Lower leg skin (tissue), 4 donors: ENCODE measurements around the gene RNF212. TPM values are rescaled to one million over a fixed set of nuclear protein-coding genes. Genes with fewer than 3 reads are reported as not detected.

Source experiments
- DNase-seq, 2 donors: peaks; one replicate each; pipeline ENCODE4 v3.0.0-alpha.2; 2019; ENCODE audit warnings: low spot score in 2 of 2
- H3K4me3 ChIP-seq: fragments of 200-600 bp; sonication (generic); 2 replicates; pipeline ENCODE4 v1.5.1; 2017; ENCODE audit warnings: mild to moderate bottlenecking, low read depth; ENCODE audit not compliant: poor library complexity, severe bottlenecking
- POLR2A ChIP-seq, 2 donors: fragments of 450-650 bp; IDR thresholded peaks; one replicate each; pipeline ENCODE4 v1.6.1; 2016 to 2017; ENCODE audit warnings: antibody characterized with exemption in 2 of 2, mild to moderate bottlenecking in 1 of 2, moderate library complexity in 1 of 2
- WGBS, 2 donors: methylation state at CpG; one replicate each; pipeline ENCODE4 v1.1.5; 2018; 5-methylcytosine and 5-hydroxymethylcytosine counted together
- intact Hi-C: fragments of 100-400 bp; cut with DNase I; formaldehyde crosslinking; loops from one replicate; pipeline ENCODE4 v1.15.0; 2023; ENCODE audit warnings: low total_unique reads
- total RNA-seq, 4 donors: library from RNA; depleted of rRNA; stranded (reverse); fragments of >200 nt; gene quantifications; one replicate each; pipeline ENCODE4 v1.1.0, GENCODE V29; 2016
- TF ChIP-seq, protein P1 (sequence below), 3 donors: fragments of 450-650 bp; IDR thresholded peaks; one replicate each; pipeline ENCODE4 v1.5.1; 2016; ENCODE audit warnings: antibody characterized with exemption in 3 of 3, mild to moderate bottlenecking in 3 of 3, moderate library complexity in 2 of 3

Gene RNF212
- total RNA-seq, 4 donors from 2014 or later: 2.9 to 11.8 (median 8.5) TPM

DNA sequence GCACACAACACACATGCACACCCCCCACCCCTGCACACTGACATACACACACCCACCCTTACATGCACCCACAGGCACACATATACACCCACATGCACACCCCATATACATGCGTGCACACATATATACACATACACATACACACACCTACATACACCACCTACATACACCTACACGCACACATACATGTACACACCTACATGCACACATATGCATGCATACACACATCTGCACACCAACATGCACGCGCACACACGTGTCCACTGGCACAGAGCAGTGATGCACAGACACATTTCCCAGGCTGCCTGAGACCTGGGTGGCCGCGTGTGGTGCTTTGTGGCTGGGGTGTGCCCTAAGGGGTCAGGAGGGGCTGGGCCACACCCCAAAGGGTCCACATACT, 70.2 kb downstream of the RNF212 start:
- no peak for TF ChIP-seq POLR2A (IDR thresholded peaks at IDR 0.05)
- TF ChIP-seq, protein P1, sequence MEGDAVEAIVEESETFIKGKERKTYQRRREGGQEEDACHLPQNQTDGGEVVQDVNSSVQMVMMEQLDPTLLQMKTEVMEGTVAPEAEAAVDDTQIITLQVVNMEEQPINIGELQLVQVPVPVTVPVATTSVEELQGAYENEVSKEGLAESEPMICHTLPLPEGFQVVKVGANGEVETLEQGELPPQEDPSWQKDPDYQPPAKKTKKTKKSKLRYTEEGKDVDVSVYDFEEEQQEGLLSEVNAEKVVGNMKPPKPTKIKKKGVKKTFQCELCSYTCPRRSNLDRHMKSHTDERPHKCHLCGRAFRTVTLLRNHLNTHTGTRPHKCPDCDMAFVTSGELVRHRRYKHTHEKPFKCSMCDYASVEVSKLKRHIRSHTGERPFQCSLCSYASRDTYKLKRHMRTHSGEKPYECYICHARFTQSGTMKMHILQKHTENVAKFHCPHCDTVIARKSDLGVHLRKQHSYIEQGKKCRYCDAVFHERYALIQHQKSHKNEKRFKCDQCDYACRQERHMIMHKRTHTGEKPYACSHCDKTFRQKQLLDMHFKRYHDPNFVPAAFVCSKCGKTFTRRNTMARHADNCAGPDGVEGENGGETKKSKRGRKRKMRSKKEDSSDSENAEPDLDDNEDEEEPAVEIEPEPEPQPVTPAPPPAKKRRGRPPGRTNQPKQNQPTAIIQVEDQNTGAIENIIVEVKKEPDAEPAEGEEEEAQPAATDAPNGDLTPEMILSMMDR (IDR thresholded peaks at IDR 0.05): no peak
- no peak overlapping the region for H3K4me3 ChIP-seq
- WGBS, 2 donors: 48 to 62% methylated on average over 7 of the region's 7 CpGs
- intact Hi-C loops: no loop called here
- no peak for DNase-seq

DNA sequence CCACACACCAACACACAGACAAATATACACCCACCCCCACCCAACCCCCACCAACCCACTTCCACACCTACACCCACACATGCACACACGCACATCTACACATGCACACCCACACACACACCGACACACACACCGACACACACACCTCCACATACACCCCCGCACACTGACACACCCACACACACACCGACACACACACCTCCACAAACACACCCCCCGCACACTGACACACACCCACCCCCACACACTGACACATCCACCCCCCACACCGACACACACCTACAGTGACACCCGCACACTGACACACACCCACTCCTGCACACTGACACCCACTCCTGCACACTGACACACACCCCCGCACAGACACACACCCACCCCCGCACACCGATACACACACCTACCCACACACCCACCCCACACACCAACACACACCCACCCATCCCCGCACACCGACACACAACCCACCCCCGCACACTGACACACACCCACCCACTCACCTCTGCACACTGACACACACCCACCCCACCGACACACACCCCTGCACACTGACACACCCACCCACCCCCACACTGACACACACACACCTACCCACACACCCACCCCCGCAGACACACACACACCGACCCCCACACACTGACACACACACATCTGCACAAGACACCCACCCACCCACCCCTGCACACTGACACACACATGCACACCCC, 70.9 kb downstream of the RNF212 start:
- 83 to 91% methylated on average over 17 of the region's 17 CpGs for WGBS, 2 donors
- H3K4me3 ChIP-seq: no peak overlapping the region
- intact Hi-C loops: no loop called here
- no peak for DNase-seq
- no peak for TF ChIP-seq POLR2A (IDR thresholded peaks at IDR 0.05)
- TF ChIP-seq, protein P1 (IDR thresholded peaks at IDR 0.05): no peak

DNA sequence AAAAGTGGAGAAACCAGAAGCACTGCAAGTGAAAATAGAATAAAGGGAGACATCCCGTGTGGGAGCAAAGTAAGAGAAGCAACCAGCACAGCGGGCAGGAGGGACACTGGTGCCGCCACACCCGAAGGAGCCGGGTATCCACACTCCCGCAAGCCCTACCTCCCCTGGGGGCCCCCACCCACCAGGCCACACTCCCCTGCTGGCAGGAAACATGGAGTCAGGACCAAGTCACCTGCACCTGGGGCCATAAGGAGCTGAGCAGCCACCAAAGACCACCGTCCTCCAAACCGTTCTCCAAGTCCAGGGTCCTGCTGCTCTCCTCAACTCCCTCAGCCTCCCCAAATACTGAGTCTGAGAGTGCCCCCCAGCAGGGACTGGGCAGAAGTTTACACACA, 71.4 kb downstream of the RNF212 start:
- no peak overlapping the region for H3K4me3 ChIP-seq
- WGBS, 2 donors: 18 to 34% methylated on average over 8 of the region's 8 CpGs
- DNase-seq: no peak
- intact Hi-C loops: no loop called here
- TF ChIP-seq POLR2A (IDR thresholded peaks at IDR 0.05): no peak
- TF ChIP-seq, protein P1 (IDR thresholded peaks at IDR 0.05): no peak

DNA sequence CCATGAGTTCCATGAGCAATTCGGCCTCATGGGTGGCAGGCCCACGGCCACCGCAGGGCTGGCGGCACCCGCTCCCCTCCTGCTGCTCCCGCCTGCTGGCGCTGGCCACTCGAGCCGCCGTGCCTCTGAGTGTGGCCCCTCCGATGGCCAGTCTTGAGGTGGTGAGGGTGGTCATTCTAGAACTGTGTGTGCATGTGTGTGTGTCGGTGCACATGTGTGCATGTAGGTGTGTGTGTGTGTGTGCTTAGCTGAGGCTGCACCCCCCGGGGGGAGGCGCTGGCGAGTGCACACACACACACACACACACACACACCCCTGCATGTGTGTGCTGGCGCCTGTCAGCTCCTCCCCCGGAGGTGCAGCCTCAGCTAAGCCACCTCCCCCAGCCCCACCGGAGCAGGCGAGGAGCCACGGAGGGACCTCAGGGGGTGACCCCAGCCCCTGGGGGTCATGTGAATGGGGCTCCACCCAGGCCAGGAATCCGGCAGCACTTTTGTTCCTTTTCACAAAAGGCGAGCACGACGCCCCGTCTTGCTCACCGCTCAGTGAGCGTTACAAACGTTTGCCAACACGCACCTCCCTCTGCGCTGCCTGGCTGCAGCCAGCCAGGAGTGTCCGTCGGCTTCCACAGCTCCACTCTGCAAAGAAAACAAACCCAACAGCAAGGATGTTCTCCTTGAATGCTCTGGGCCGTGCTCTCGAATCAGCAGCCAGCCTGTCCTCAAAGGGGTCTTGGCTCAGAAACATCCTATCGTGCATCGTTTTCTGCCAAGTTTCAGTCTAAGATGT, 72.0 kb downstream of the RNF212 start:
- intact Hi-C loops: no loop called here
- no peak overlapping the region for H3K4me3 ChIP-seq
- no peak for DNase-seq
- no peak for TF ChIP-seq POLR2A (IDR thresholded peaks at IDR 0.05)
- TF ChIP-seq, protein P1 (IDR thresholded peaks at IDR 0.05): no peak
- 32 to 35% methylated on average over 29 to 32 of the region's 36 CpGs for WGBS, 2 donors

DNA sequence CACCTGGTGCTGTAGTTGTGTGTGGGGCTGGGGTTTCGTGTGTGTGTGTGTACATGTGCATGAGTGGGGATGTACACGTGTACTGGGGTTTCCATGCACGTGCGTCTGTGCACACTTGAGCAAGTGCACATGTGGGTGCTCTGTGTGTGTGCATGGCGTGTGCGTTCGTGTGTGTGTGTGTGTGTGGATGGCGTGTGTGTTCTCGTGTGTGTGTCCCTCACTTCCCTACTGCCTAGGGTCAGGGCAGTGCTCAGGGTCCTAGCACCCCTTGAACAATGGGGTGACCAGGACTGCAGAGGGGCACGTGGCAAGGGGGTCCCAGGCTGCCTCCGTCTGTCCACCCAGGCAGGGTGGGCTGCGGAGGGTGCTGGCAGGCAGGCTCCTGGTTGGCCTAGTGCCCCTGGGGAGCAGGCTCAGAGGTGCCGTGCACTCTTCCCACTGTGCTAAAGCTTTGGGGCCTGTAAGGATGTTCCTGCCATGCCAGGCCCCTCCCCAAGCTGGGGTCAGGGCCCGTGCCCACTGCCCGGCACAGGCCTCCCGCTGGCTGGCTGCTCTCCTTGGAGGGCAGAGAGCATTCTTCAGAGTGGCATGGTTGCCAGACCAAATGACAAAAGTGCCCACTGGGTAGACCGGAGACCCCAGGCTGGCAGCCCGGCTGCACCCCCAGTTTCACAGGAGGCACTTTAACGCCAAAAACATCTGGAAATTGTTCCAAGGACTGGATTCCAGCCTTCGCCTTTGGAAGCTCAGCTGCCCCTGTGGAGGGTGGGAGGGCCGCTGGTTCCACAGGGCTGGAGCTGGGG, 72.8 kb downstream of the RNF212 start:
- no peak overlapping the region for H3K4me3 ChIP-seq
- 77 to 78% methylated on average over 18 to 19 of the region's 21 CpGs for WGBS, 2 donors
- TF ChIP-seq, protein P1 (IDR thresholded peaks at IDR 0.05): no peak
- no peak for TF ChIP-seq POLR2A (IDR thresholded peaks at IDR 0.05)
- DNase-seq: no peak
- intact Hi-C loops: no loop called here
